Endodermal cell (in vitro differentiated cells): ENCODE data around the gene NPY5R. TPM values are rescaled to one million over a fixed set of nuclear protein-coding genes. Genes with fewer than 3 reads are reported as not detected.

Experiments
- DNase-seq: peaks from one replicate; pipeline ENCODE4 v3.0.0-alpha.2; 2017
- H3K27ac ChIP-seq: 2 replicates; pipeline ENCODE4 v1.5.1; 2013; ENCODE audit warnings: mild to moderate bottlenecking, low read depth, low read length, moderate library complexity
- H3K27me3 ChIP-seq: 2 replicates; pipeline ENCODE4 v1.6.1; 2013; ENCODE audit warnings: mild to moderate bottlenecking, low read length, moderate library complexity; ENCODE audit not compliant: insufficient read depth, control insufficient read depth, poor library complexity, severe bottlenecking
- H3K36me3 ChIP-seq: 2 replicates; pipeline ENCODE4 v1.7.0; 2013; ENCODE audit warnings: mild to moderate bottlenecking, low read length, moderate library complexity; ENCODE audit not compliant: control insufficient read depth, insufficient read depth
- H3K4me1 ChIP-seq: one replicate; pipeline ENCODE4 v1.7.0; 2013; ENCODE audit warnings: low read length; ENCODE audit not compliant: control insufficient read depth, insufficient read depth
- H3K4me3 ChIP-seq: 2 replicates; pipeline ENCODE4 v1.5.1; 2013; ENCODE audit warnings: mild to moderate bottlenecking, low read length, moderate library complexity
- H3K9ac ChIP-seq: 2 replicates; pipeline ENCODE4 v1.6.1; 2013; ENCODE audit warnings: mild to moderate bottlenecking, low read length, moderate library complexity; ENCODE audit not compliant: poor library complexity, severe bottlenecking; ENCODE audit errors: extremely low read depth
- H3K9me3 ChIP-seq: 2 replicates; pipeline ENCODE4 v1.6.1; 2013; ENCODE audit warnings: mild to moderate bottlenecking, low read length, moderate library complexity; ENCODE audit not compliant: control insufficient read depth
- H3K27ac Mint-ChIP-seq: 2 replicates; pipeline ENCODE4 v1.8.0; 2020; ENCODE audit warnings: mixed read lengths
- H3K27me3 Mint-ChIP-seq: 2 replicates; pipeline ENCODE4 v1.8.0; 2021; ENCODE audit warnings: mild to moderate bottlenecking, mixed read lengths; ENCODE audit not compliant: insufficient read depth
- H3K36me3 Mint-ChIP-seq: 2 replicates; pipeline ENCODE4 v1.8.0; 2020; ENCODE audit warnings: low read depth, mixed read lengths
- H3K4me1 Mint-ChIP-seq: 2 replicates; pipeline ENCODE4 v1.8.0; 2020; ENCODE audit warnings: mixed read lengths
- H3K4me3 Mint-ChIP-seq: 2 replicates; pipeline ENCODE4 v1.8.0; 2020; ENCODE audit warnings: mild to moderate bottlenecking, moderate library complexity, mixed read lengths
- H3K9me3 Mint-ChIP-seq: 2 replicates; pipeline ENCODE4 v1.8.0; 2020; ENCODE audit warnings: mild to moderate bottlenecking, mixed read lengths
- WGBS, 2 experiments: methylation state at CpG; one replicate each; pipeline versions ENCODE4 v1.1.5 to v1.1.7; 2013; ENCODE audit warnings: missing lambda C conversion rate in 2 of 2, mixed read lengths in 1 of 2; ENCODE audit not compliant: insufficient coverage in 1 of 2, insufficient read length in 1 of 2; 5-methylcytosine and 5-hydroxymethylcytosine counted together
- total RNA-seq, 2 donors: library from RNA; stranded (reverse); fragmentation: NEBNext Ultra II Directional in 1 of 2; extraction: Animal tissue kit (Norgen Biotek cat#: 25700) in 1 of 2; gene quantifications; 2 replicates in 1 of 2; 3 replicates in 1 of 2; pipeline ENCODE4 v1.2.1, GENCODE V29; 2021
- TF ChIP-seq, protein P1 (sequence below): fragments of 200-600 bp; sonication (generic); conservative IDR thresholded peaks from 2 replicates; pipeline ENCODE4 v1.5.0; 2021; ENCODE audit warnings: antibody characterized with exemption, mild to moderate bottlenecking

NPY5R gene
- total RNA-seq, 2 donors from 2014 or later: 4.4 to 5.1 TPM

DNA sequence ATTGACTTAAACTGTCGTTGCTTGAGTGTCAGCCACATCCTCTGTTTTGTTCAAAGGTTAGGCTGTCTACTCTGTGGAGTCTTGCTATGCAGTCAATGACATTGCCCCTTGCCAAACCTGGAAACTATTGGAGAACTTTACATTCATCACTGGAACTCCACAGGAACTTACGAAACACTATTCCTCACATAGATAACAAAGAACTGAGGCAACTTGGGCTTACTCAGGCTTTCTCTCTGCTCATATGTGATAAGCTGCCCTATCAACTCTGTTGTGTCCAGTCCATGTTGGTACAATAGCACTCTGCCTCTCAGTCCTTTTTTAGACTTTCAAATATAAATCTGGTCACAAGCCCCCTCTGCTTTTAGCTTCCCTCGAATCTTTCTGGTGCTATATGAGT lies 9.4 kb downstream of the NPY5R start:
- H3K9me3 Mint-ChIP-seq: no peaks in the 10 kb centered on the region
- H3K4me1 ChIP-seq: no peaks in the 10 kb centered on the region
- DNase-seq: no peak
- no peaks in the 10 kb centered on the region for H3K9me3 ChIP-seq
- no peak overlapping the region for H3K4me3 Mint-ChIP-seq
- TF ChIP-seq, protein P1, sequence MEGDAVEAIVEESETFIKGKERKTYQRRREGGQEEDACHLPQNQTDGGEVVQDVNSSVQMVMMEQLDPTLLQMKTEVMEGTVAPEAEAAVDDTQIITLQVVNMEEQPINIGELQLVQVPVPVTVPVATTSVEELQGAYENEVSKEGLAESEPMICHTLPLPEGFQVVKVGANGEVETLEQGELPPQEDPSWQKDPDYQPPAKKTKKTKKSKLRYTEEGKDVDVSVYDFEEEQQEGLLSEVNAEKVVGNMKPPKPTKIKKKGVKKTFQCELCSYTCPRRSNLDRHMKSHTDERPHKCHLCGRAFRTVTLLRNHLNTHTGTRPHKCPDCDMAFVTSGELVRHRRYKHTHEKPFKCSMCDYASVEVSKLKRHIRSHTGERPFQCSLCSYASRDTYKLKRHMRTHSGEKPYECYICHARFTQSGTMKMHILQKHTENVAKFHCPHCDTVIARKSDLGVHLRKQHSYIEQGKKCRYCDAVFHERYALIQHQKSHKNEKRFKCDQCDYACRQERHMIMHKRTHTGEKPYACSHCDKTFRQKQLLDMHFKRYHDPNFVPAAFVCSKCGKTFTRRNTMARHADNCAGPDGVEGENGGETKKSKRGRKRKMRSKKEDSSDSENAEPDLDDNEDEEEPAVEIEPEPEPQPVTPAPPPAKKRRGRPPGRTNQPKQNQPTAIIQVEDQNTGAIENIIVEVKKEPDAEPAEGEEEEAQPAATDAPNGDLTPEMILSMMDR: no peak
- H3K9ac ChIP-seq: no peak overlapping the region
- H3K36me3 Mint-ChIP-seq: peaks cover 16% of the 10 kb centered on the region
- no peak overlapping the region for H3K27ac ChIP-seq
- H3K27me3 ChIP-seq: no peaks in the 10 kb centered on the region
- WGBS, 2 experiments: 90 to 95% methylated on average over 2 to 3 of the region's 3 CpGs
- H3K27ac Mint-ChIP-seq: no peak overlapping the region
- H3K4me1 Mint-ChIP-seq: no peaks in the 10 kb centered on the region
- no peaks in the 10 kb centered on the region for H3K27me3 Mint-ChIP-seq
- H3K36me3 ChIP-seq: no peaks in the 10 kb centered on the region
- H3K4me3 ChIP-seq: no peak overlapping the region

DNA sequence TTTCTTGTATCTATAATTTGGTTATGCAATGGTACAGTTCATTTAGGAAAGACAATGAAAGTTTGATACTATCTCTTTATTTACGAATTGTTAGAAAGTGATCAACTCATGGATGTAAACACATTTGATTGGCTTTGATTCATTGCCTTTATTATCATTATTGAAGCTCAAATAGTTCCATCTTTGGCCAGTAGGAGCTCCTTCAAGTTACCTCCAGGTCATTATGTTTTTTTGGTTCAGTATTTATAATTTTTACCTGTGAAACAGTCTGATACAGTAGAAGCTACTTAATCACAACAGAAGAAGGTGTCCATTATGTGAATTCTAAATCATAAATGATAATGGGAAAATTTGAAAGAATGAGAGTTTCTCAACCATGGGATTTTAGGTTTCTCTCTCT lies 12.4 kb downstream of the NPY5R start:
- Mint-ChIP-seq H3K36me3 (no peaks in the 10 kb centered on the region), H3K27ac (no peak overlapping the region), H3K9me3 (no peaks in the 10 kb centered on the region), H3K4me3 (no peak overlapping the region), H3K4me1 (peaks cover 5% of the 10 kb centered on the region), H3K27me3 (peaks cover 2% of the 10 kb centered on the region)
- DNase-seq: no peak
- no peaks in the 10 kb centered on the region for H3K9me3 ChIP-seq
- 94 to 100% methylated on average over 1 of the region's 1 CpG for WGBS, 2 experiments
- H3K36me3 ChIP-seq: no peaks in the 10 kb centered on the region
- H3K27ac ChIP-seq: no peak overlapping the region
- H3K4me3 ChIP-seq: no peak overlapping the region
- TF ChIP-seq, protein P1: peak; percentile 68
- H3K27me3 ChIP-seq: no peaks in the 10 kb centered on the region
- H3K4me1 ChIP-seq: no peaks in the 10 kb centered on the region
- no peak overlapping the region for H3K9ac ChIP-seq

DNA sequence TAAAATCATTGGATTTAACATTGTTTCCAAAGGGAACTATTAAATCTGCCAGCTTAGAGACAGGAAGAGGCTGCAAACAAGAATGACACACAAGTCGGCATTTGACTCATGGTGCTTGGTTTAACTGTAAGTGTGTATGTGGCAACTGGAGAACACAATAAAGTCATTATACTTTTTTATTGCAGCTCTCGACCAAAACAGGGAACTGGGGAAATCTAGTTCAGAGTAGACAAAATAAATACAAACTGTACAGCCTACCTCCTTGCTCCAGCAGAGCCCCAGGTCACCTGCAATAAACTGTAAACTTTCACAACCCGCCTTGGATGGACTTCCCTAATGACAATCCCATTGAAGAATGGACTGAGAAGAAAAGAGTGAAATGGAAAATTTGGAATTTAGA lies 24.0 kb downstream of the NPY5R start:
- H3K4me3 ChIP-seq: no peak overlapping the region
- H3K27me3 ChIP-seq: no peaks in the 10 kb centered on the region
- Mint-ChIP-seq H3K4me3 (no peak overlapping the region), H3K36me3 (no peaks in the 10 kb centered on the region), H3K4me1 (peaks cover 16% of the 10 kb centered on the region), H3K27ac (no peak overlapping the region), H3K9me3 (no peaks in the 10 kb centered on the region), H3K27me3 (no peaks in the 10 kb centered on the region)
- no peaks in the 10 kb centered on the region for H3K4me1 ChIP-seq
- H3K27ac ChIP-seq: no peak overlapping the region
- H3K36me3 ChIP-seq: no peaks in the 10 kb centered on the region
- no peak overlapping the region for H3K9ac ChIP-seq
- TF ChIP-seq, protein P1: no peak
- 17 to 84% methylated on average over 1 to 3 of the region's 3 CpGs for WGBS, 2 experiments
- H3K9me3 ChIP-seq: no peaks in the 10 kb centered on the region
- DNase-seq: no peak
